GM08714 (cell line): Measurements from ENCODE around the gene TMEM181.
"Not testable (repeated sequence)": the region's sequence is repeated elsewhere in the genome, so short reads cannot be mapped to it uniquely, and the experiment has no call there.

ENCODE experiments used
- H3K4me3 ChIP-seq: fragments of 200-500 bp; sonication (Bioruptor generic); 2 replicates; pipeline ENCODE4 v1.5.1; 2014; ENCODE audit warnings: mild to moderate bottlenecking, low read length, inconsistent platforms
- ZNF274 ChIP-seq: IDR thresholded peaks from 2 replicates; pipeline ENCODE4 v1.6.1; 2012; ENCODE audit warnings: mild to moderate bottlenecking, low read depth, low read length

Gene TMEM181

DNA sequence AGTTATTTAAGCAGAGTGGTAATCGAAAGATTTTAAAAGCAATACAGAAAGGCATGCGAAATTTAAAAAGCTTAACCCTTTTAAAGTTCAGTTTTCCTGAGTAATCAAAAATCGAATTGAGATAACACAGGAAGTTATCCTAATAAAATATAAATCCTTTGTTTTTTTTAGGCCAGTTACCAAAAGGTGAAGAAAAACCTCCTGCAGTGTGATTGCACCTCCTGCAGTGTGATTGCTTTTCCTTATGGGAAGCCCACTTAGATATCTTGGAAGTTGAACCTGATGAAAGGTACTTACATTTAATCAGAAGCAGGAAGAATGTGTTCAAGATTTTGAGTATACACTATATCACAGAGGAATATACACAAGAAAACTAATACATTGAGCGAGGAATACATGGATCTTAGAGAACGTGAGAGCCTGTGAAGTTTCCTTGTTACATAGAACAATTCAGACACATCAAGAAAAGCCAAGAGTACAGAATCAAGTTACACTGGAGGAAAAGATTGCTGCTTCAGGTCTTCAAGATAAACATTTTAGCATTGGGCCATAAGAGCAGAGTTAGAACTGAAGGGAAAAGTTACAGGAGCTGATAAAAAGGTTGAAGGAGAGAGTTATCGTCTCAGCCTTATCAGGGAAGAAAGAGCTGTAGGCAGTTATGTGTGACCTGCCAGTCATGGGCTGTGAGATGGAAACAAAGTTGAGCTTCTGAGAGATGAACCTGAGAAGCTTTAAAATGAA, 7.7 kb upstream of the TMEM181 start:
- TF ChIP-seq ZNF274, result no peak
- no peak overlapping the region for H3K4me3 ChIP-seq

DNA sequence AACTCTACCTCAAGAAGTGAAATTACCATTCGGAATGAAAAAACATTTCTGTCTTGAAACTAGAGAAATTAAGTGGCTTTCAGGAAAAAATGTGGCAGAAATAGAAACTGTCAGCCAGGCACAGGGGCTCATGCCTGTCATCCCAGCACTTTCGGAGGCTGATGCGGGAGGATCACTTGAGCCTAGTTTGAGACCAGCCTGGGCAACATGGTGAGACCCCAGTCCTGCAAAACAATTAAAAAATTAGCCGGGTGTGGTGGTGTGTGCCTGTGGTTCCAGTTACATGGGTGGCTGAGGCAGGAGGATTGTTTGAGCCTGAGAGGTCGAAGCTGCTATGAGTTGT, 7.1 kb upstream of the TMEM181 start:
- no peak overlapping the region for H3K4me3 ChIP-seq
- no peak for TF ChIP-seq ZNF274

DNA sequence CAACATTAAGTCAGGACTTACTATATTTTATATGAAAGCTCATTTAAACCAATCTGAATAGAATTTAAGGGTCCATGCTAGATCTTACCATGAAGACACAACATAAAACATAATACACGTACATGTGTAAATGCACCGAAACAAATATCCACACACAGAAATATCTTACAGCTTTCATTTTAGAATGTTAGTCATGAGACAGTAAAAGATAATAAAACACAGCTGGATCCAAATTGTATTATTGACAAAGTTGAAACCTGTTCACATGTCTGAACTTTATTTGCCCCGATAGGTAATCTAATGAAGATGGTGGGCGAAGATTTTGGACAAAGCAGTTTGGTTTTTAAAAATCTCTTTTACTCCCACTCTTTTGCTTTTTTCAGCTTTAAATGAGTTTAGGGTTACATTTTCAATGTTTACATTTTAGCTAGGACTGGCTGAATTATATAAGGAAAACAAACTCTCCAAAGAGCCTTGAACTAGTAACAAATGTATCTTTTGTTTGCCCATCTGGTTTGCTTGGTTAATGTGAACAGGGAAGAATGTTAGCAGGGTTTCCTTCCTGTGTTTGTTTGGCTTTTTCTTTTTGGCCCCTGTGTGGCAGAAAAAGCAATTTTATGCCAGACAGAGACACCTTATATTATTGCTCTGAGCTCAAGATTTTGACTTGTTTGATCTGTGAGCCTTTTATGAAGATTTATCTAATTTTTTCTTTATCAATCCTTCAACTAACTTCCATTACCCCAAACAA, 5.1 kb upstream of the TMEM181 start:
- H3K4me3 ChIP-seq, result no peak overlapping the region
- no peak for TF ChIP-seq ZNF274

DNA sequence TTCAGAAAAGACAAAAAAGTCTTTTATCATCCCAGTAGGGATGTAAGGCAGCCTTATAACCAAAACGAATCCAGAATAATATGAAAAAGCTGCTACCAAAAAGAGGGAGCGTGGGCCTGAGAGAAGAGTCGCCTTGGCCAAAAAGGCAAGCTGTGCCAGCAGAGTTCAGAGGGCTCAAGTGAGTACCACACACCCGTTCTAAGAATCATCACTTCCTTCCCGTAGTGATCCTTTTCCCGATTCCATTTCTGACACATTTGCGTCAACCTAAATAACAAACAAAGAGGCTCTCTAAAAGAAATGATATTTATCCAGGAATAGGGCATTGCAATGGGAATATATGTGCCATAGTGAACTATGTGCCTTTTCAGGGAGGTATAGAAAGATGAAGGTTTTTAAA, 3.8 kb upstream of the TMEM181 start:
- no peak for TF ChIP-seq ZNF274
- H3K4me3 ChIP-seq, result no peak overlapping the region

DNA sequence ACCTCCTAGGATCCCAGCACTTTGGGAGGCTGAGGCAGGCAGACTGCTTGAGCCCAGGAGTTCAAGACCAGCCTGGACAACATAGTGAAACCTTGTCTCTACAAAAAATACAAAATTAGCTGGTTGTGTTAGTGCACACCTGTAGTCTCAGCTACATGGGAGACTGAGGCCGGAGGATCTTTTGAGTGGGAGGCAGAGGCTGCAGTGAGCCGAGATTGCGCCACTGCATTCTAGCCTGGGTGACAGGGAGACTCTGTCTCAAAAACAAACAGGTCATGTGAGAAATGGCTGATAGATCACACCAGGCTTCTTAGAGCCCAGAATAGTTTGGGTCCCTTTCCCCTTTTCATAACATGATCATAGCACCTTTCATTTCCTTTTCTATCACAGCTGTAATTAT, 2.8 kb upstream of the TMEM181 start:
- H3K4me3 ChIP-seq, result not testable (repeated sequence)

DNA sequence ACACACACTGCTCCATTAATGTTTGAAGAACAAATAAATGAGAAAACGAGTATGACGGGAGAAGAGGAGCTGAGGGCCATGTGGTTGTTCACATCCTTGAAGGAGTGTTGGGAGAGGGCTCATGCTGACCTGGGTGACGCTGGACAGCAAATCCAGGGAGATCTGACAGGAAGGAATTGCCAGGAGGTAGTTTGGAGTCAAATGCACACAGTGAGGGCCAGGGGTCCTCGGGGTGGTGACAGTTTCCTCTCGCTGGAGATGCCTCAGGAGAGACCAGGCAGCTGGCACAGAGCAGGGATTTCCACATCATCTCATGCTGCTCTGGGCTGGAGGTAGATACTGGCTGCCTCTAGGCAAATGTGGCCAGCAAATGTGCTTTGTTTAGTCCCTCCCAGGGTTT, 2.0 kb upstream of the TMEM181 start:
- no peak for TF ChIP-seq ZNF274
- H3K4me3 ChIP-seq, result no peak overlapping the region

DNA sequence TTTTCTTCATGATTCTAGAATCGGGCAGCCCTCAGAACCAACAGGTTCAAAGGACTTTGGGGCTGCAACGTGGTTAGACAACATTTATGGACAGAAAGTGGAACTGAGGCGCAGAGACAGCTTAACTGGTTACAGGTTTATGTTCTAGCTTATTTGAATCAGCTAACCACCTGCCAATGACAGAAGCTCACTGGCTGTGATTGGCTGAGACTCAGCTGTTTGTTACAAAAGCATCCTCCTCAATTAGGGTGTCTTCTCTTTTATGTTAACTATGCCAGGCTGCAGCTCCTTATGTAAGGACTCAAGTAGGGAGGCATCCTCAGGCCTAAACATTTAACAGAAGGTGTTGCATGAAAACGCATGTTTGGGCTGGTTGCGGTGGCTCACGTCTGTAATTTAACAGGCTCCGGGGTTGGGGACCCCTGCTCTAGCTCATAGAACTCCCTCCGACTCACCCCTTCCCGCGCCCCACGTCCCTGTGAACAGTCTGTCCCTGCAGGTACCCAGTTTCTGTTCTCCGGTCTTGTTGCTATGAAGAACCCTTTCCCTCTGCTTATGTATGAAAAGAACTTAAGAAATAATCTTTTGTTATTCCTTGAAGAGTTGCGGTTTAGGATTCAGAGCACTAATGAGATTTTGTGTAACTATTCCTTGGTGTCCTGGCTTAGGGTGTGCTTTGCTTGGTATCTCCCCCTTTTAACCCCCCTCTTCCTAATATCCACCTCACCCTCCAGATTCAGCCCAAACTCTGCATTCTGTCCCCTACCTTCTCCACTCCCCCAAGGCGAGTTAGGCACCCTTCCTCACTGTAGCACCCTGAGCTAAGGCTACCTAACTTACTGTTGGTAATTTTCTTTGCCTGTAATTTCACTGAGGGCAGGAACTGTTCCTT, 1.2 kb upstream of the TMEM181 start:
- H3K4me3 ChIP-seq, result no peak overlapping the region
- no peak for TF ChIP-seq ZNF274

DNA sequence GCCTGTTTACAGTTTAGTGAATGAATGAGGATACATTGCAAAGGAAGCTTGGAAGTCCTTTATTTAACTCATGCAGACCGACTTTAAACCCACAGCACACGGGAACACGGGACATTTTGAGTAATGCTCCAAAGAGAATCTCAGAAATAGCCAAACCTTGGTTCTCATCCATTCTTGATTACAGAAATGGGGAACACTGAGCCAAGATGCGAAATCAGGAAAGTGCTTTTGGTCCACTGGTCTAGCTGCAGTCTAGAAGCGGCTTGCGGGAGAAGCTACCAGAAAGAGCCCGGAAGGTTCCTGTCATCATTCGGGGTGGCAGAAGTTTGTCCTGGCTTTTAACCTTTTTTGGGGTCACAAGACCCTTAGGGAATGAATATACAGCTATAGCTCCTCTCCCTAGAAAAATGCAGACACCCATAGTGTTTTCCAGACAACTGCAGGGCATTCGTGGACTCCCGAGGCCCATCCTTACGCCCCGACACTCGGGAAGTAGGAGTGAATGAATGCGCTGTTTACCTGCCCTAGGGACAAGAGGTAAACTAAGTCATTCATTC, 475 bp upstream of the TMEM181 start:
- TF ChIP-seq ZNF274, result no peak
- H3K4me3 ChIP-seq, result peak overlapping the region; percentile 78; the same call in 1 of the 2 replicates

DNA sequence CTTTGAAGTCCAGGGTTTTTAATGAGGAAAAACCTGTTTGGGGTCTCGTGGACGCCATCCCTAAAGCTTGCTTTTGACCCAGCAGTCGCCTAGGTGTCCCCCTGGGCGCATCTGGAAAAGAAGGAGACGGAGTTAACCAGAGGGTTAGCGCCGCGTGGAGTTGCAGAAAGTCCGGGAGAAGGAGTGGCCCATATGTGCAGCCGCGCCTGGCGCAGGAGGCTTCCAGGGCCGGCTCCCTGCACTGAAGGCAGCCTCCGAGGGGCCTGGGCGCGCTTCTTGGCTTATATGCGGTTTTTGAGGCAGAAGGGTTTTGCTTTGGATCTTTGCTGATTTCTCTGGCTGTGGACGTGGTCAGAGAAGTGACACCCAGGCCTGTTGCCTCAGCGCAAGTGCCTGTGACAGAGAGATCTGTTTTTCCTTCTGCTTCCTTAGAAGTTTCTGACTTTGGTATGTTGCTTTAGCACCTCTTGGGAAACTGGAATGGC, 987 bp downstream of the TMEM181 start:
- TF ChIP-seq ZNF274, result no peak

DNA sequence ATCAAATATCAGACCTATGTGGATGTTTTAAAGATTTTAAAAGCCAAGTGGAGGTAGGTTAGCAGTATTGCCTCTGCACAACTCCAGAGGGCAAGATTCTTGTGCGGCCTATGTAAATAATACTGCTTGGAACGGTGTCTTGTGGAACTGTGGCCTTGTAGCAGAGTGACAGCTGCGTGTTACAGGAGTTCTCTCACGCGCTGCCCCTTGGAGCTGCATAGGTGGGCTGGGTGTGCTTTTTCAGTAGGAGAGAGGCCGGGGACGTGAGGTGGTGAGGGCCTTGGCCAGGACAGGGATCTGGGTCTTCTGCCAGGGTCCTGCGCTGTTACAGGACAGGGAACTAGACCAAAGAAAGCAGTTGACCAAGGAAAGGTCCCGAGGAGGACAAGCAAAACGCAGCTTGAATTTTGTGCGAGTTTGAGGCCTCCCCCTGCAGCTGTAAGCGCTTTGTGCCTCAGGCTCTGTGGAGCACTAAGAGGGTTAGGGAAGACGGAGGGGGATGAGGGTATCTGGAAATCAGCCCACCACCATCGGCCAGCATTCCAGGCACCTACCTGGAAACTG, 1.5 kb downstream of the TMEM181 start:
- H3K4me3 ChIP-seq, result peak overlapping the region; percentile 78
- TF ChIP-seq ZNF274, result no peak

More for the DNA sequence above, 987 bp downstream of the TMEM181 start:
- H3K4me3 ChIP-seq, result peak overlapping the region; percentile 78

DNA sequence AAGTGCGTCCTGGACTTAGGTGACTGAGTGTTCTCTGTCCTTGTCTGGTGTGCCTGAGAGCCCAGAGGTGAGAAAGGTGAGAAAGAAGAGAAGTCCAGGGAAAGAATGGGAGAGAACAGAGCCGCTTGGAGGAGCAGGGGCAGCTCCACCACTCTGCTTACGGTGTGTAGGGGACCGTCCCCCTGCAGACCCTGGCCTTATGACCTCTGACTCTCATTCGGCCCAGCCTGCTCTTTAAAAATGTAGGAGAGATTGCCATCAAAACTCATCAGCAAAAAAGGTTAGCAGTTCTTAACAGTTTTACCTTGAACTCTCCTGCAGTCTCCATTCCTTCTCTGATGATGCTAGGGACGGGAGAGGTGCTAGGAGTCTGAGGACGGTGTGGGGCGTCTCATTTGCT, 2.0 kb downstream of the TMEM181 start:
- no peak for TF ChIP-seq ZNF274
- no peak overlapping the region for H3K4me3 ChIP-seq

DNA sequence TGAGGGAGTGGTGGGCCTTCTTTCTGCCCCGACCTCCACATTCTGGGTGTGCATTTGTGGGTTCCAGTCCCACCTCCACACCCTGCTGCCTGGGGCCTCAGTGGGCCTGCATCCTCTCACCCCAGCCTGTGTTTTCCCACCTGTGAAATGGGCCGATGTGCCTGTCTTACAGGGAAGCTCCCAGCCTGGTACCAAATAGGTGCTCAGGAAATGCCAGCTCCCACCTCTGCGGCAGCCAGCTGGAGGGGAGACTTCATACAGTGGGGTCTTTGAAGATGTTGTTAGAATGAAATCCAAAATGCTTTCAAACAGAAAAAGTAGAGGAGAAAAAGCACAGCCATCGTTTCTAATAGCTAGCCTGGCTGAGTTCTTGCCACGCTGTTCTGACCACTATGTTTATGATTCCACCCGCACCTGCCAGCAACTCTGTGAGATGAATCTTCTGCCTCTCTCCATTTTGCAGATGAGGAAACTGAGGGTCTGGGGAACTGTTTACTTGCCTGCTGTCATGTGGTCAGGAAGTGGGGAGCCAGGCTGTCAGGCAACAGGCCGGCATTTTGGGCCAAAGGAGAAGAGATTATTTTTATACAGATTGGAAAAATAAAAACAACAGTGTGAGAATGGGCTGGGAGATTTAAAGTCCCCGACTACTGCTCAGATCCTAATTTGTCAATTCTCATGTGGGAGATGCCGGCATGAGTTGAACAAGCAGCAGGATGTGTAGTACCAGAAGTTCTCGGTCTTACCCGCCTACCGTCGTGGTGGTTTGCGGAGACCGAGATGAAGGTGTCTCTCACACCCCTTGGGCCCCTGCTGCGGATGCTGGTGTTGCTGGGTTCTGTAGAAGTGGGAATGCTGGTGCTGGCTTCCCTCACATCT, 4.6 kb downstream of the TMEM181 start:
- TF ChIP-seq ZNF274, result no peak
- H3K4me3 ChIP-seq, result no peak overlapping the region

DNA sequence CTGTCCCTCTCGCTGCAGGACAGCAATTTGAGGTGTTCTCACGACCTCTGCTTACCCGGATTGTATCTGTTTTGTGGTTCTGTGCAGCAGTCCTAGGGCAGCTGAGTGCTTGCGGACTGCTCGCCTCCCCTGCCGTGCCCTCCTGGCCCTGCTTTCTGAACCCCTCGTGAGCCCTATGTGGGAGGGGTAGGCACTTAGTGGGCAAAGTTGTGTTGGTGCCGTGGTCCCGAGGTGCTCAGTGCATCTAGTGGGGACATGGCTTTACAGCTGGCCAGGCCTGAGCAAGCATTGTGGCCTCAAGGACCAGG, 5.2 kb downstream of the TMEM181 start:
- H3K4me3 ChIP-seq, result no peak overlapping the region
- TF ChIP-seq ZNF274, result no peak
